Osteocyte (in vitro differentiated cells): ENCODE measurements around the gene CDKN1C. TPM values are rescaled to one million over a fixed set of nuclear protein-coding genes. Genes with fewer than 3 reads are reported as not detected.

Source experiments
- DNase-seq: peaks from one replicate; pipeline ENCODE4 v3.0.0; 2021; ENCODE audit warnings: mixed read lengths; ENCODE audit not compliant: unreplicated experiment; ENCODE audit errors: extremely low spot score
- H3K27ac Mint-ChIP-seq: one replicate; pipeline ENCODE4 v1.8.0; 2021; ENCODE audit warnings: mild to moderate bottlenecking, mixed read lengths; ENCODE audit not compliant: unreplicated experiment
- H3K27me3 Mint-ChIP-seq: one replicate; pipeline ENCODE4 v1.8.0; 2021; ENCODE audit warnings: mixed read lengths; ENCODE audit not compliant: unreplicated experiment
- H3K36me3 Mint-ChIP-seq: one replicate; pipeline ENCODE4 v1.8.0; 2021; ENCODE audit warnings: mixed read lengths; ENCODE audit not compliant: unreplicated experiment
- H3K4me1 Mint-ChIP-seq: one replicate; pipeline ENCODE4 v1.8.0; 2021; ENCODE audit warnings: mixed read lengths; ENCODE audit not compliant: unreplicated experiment
- H3K4me3 Mint-ChIP-seq: one replicate; pipeline ENCODE4 v1.8.0; 2021; ENCODE audit warnings: mild to moderate bottlenecking, moderate library complexity, mixed read lengths; ENCODE audit not compliant: unreplicated experiment
- H3K9me3 Mint-ChIP-seq: one replicate; pipeline ENCODE4 v1.8.0; 2021; ENCODE audit warnings: mixed read lengths; ENCODE audit not compliant: unreplicated experiment
- CTCF ChIP-seq: fragments of 200-600 bp; sonication (generic); IDR thresholded peaks from 2 replicates; pipeline ENCODE4 v1.5.0; 2021; ENCODE audit warnings: antibody characterized with exemption, mild to moderate bottlenecking, moderate library complexity
- total RNA-seq: library from RNA; stranded (reverse); gene quantifications from 2 replicates; pipeline ENCODE4 v1.2.1, GENCODE V29; 2021

The CDKN1C gene
- total RNA-seq, 1 donor from 2014 or later, result 19.2 TPM

GRCh38 chr11:2846056-2846455 lies 39.5 kb downstream of the CDKN1C start:
- H3K27me3 Mint-ChIP-seq, result peaks cover 2% of the 10 kb centered on the region
- no peak for TF ChIP-seq CTCF
- no peak overlapping the region for H3K27ac Mint-ChIP-seq
- DNase-seq, result no peak
- H3K4me1 Mint-ChIP-seq, result no peaks in the 10 kb centered on the region
- no peaks in the 10 kb centered on the region for H3K9me3 Mint-ChIP-seq
- H3K4me3 Mint-ChIP-seq, result no peak overlapping the region
- H3K36me3 Mint-ChIP-seq, result no peaks in the 10 kb centered on the region

- Mint-ChIP-seq H3K4me1 (no peaks in the 10 kb centered on the region), H3K4me3 (no peak overlapping the region), H3K27me3 (peaks cover 2% of the 10 kb centered on the region), H3K27ac (no peak overlapping the region), H3K9me3 (no peaks in the 10 kb centered on the region), H3K36me3 (no peaks in the 10 kb centered on the region)
- TF ChIP-seq CTCF, result no peak
- no peak for DNase-seq
These were observed 40.6 kb downstream of the CDKN1C start for GRCh38 chr11:2844996-2845395.

GRCh38 chr11:2844116-2844842 lies 41.3 kb downstream of the CDKN1C start:
- TF ChIP-seq CTCF, result no peak
- Mint-ChIP-seq H3K36me3 (no peaks in the 10 kb centered on the region), H3K4me1 (no peaks in the 10 kb centered on the region), H3K9me3 (no peaks in the 10 kb centered on the region), H3K27ac (no peak overlapping the region), H3K27me3 (peaks cover 7% of the 10 kb centered on the region), H3K4me3 (no peak overlapping the region)
- DNase-seq, result no peak

- Mint-ChIP-seq H3K36me3 (no peaks in the 10 kb centered on the region), H3K27ac (no peak overlapping the region), H3K4me1 (no peaks in the 10 kb centered on the region), H3K9me3 (no peaks in the 10 kb centered on the region), H3K27me3 (peaks cover 7% of the 10 kb centered on the region), H3K4me3 (no peak overlapping the region)
- DNase-seq, result no peak
- no peak for TF ChIP-seq CTCF
These were observed 42.0 kb downstream of the CDKN1C start for GRCh38 chr11:2843551-2843950.

GRCh38 chr11:2842876-2843275 lies 42.7 kb downstream of the CDKN1C start:
- no peak overlapping the region for H3K4me3 Mint-ChIP-seq
- H3K27ac Mint-ChIP-seq, result no peak overlapping the region
- no peaks in the 10 kb centered on the region for H3K9me3 Mint-ChIP-seq
- DNase-seq, result no peak
- TF ChIP-seq CTCF, result no peak
- H3K4me1 Mint-ChIP-seq, result no peaks in the 10 kb centered on the region
- H3K36me3 Mint-ChIP-seq, result no peaks in the 10 kb centered on the region
- peaks cover 7% of the 10 kb centered on the region for H3K27me3 Mint-ChIP-seq
